ENCODE data around the gene SPATA3.

The SPATA3 gene

GRCh38 chr2:231032575-231033140 is 36.7 kb downstream of the SPATA3 start:
- Histone ChIP-seq H3K4me3 (ENCODE audit: low read length) (no peak overlapping the region), H3K9ac (ENCODE audit: low read length) (no peak overlapping the region), H3K4me2 (ENCODE audit: low read depth, low read length) (no peak overlapping the region), H3K4me1 (ENCODE audit: low read length) (no peaks in the 10 kb centered on the region), H3K27ac (ENCODE audit: low read length) (no peak overlapping the region), H3K27me3 (replicated peaks; ENCODE audit: insufficient read depth, low read length) (peaks cover 7% of the 10 kb centered on the region; the same call in 1 of the 2 replicates), H4K20me1 (ENCODE audit: insufficient read depth, low read length) (no peaks in the 10 kb centered on the region), H3F3A (ENCODE audit: insufficient read depth, low read length) (no peaks in the 10 kb centered on the region), H3K36me3 (replicated peaks; ENCODE audit: insufficient read depth, low read length) (no peaks in the 10 kb centered on the region), H3K9me3 (replicated peaks; ENCODE audit: insufficient read depth, low read length) (no peaks in the 10 kb centered on the region), H3K9me2 (replicated peaks; ENCODE audit: insufficient read depth, low read length) (no peaks in the 10 kb centered on the region), H3K79me2 (ENCODE audit: low read length) (no peaks in the 10 kb centered on the region), H2AFZ (ENCODE audit: low read length) (no peak overlapping the region)
- peak; percentile 24 for DNase-seq
- no peak for TF ChIP-seq EZH2 (optimal IDR thresholded peaks at IDR 0.05; ENCODE audit: low read depth, low read length)
- TF ChIP-seq EZH2phosphoT487 (IDR thresholded peaks at IDR 0.05; ENCODE audit: low read length): no peak
- TF ChIP-seq CTCF (IDR thresholded peaks at IDR 0.05; ENCODE audit: low read length): no peak

- Histone ChIP-seq H3K36me3 (replicated peaks; ENCODE audit: insufficient read depth, low read length) (no peaks in the 10 kb centered on the region), H3K9me3 (replicated peaks; ENCODE audit: insufficient read depth, low read length) (no peaks in the 10 kb centered on the region), H3K9ac (ENCODE audit: low read length) (no peak overlapping the region), H3K9me2 (replicated peaks; ENCODE audit: insufficient read depth, low read length) (no peaks in the 10 kb centered on the region), H3K4me2 (ENCODE audit: low read depth, low read length) (no peak overlapping the region), H3K79me2 (ENCODE audit: low read length) (no peaks in the 10 kb centered on the region), H3K27ac (ENCODE audit: low read length) (no peak overlapping the region), H3K4me1 (ENCODE audit: low read length) (no peaks in the 10 kb centered on the region), H3F3A (ENCODE audit: insufficient read depth, low read length) (no peaks in the 10 kb centered on the region), H4K20me1 (ENCODE audit: insufficient read depth, low read length) (no peaks in the 10 kb centered on the region), H3K27me3 (replicated peaks; ENCODE audit: insufficient read depth, low read length) (peaks cover 7% of the 10 kb centered on the region; the same call in 1 of the 2 replicates), H3K4me3 (ENCODE audit: low read length) (no peak overlapping the region), H2AFZ (ENCODE audit: low read length) (no peak overlapping the region)
- TF ChIP-seq EZH2 (optimal IDR thresholded peaks at IDR 0.05; ENCODE audit: low read depth, low read length) (no peak), CTCF (IDR thresholded peaks at IDR 0.05; ENCODE audit: low read length) (no peak)
- DNase-seq: no peak
These were observed 37.5 kb downstream of the SPATA3 start for GRCh38 chr2:231033147-231034132.

GRCh38 chr2:231034291-231034882 is 38.5 kb downstream of the SPATA3 start:
- no peak overlapping the region for H3K27ac ChIP-seq (ENCODE audit: low read length)
- H3F3A ChIP-seq (ENCODE audit: insufficient read depth, low read length): no peaks in the 10 kb centered on the region
- DNase-seq: no peak
- H3K36me3 ChIP-seq (replicated peaks; ENCODE audit: insufficient read depth, low read length): no peaks in the 10 kb centered on the region
- H2AFZ ChIP-seq (ENCODE audit: low read length): no peak overlapping the region
- no peak overlapping the region for H3K9ac ChIP-seq (ENCODE audit: low read length)
- H3K9me3 ChIP-seq (replicated peaks; ENCODE audit: insufficient read depth, low read length): no peaks in the 10 kb centered on the region
- H3K4me2 ChIP-seq (ENCODE audit: low read depth, low read length): no peak overlapping the region
- H3K4me3 ChIP-seq (ENCODE audit: low read length): no peak overlapping the region
- H3K4me1 ChIP-seq (ENCODE audit: low read length): no peaks in the 10 kb centered on the region
- H3K9me2 ChIP-seq (replicated peaks; ENCODE audit: insufficient read depth, low read length): no peaks in the 10 kb centered on the region
- no peak for TF ChIP-seq EZH2phosphoT487 (IDR thresholded peaks at IDR 0.05; ENCODE audit: low read length)
- TF ChIP-seq EZH2 (optimal IDR thresholded peaks at IDR 0.05; ENCODE audit: low read depth, low read length): no peak
- TF ChIP-seq CTCF (IDR thresholded peaks at IDR 0.05; ENCODE audit: low read length): no peak
- peaks cover 7% of the 10 kb centered on the region; the same call in 1 of the 2 replicates for H3K27me3 ChIP-seq (replicated peaks; ENCODE audit: insufficient read depth, low read length)
- no peaks in the 10 kb centered on the region for H4K20me1 ChIP-seq (ENCODE audit: insufficient read depth, low read length)
- H3K79me2 ChIP-seq (ENCODE audit: low read length): no peaks in the 10 kb centered on the region
